OCI-LY1 (cell line): ENCODE data around the gene KLF11.

Experiments
- CTCF ChIP-seq: fragments of 200-600 bp; sonication (generic), shearing (Covaris generic); IDR thresholded peaks from 2 replicates; pipeline ENCODE4 v1.5.1; 2017; ENCODE audit warnings: mild to moderate bottlenecking, antibody characterized with exemption, low read length, moderate library complexity, mixed read lengths
- EZH2 ChIP-seq: fragments of 200-600 bp; sonication (generic), shearing (Covaris generic); IDR thresholded peaks from 2 replicates; pipeline ENCODE4 v1.8.0; 2017; ENCODE audit warnings: borderline replicate concordance, mixed run types, mild to moderate bottlenecking, antibody characterized with exemption, low read length, moderate library complexity, mixed read lengths

DNA sequence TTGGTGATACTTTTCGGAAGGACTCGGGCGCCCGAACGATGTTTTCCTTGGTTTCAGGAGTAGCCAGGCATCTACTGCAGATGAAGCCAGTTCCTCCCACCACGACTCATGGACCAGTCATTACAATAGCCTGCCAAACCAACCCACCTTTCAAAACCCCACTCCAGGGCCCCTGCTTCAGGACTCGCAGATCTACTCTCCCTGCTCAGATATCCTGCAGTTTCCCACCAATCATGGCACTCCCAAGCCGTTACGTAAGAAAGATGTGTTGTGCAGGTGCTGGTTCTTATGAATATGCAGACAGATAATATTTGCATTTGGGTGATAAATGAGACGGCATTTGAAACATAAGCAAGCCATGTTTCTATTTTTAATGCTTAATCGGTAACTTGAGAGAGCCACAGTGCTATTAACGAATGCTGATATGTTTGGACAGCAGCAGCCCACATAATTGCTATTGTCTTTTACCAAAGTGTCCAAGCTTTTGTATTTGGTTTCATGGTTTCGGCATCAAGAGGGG is 40.4 kb downstream of the KLF11 start:
- TF ChIP-seq CTCF (no peak), EZH2 (no peak)
